ENCODE results near the gene HHAT. TPM values are rescaled to one million over a fixed set of nuclear protein-coding genes. Genes with fewer than 3 reads are reported as not detected.

HHAT gene
- polyA plus RNA-seq, 3 donors, result 1.1 to 1.6 (median 1.5) TPM

DNA sequence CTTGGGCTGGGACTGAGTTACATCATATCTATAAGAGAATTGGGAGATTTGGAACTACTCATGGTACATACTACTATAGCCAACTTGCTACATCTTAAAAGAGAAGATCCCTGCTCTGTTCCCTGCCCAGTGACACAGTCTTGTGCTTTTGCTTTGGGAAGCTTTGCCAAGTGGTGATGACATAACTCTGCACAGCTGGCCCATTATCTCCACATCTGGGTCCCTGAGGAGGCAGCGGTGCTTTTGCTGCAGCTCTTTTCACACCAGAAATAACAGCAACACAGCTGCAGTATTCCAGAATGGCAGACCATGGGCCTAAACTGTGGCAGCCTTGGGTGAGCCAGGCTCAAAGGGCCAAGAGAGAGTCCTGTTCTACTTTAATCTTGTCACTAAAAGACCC lies 296.0 kb downstream of the HHAT start:
- no peaks in the 10 kb centered on the region for H3K27me3 ChIP-seq (ENCODE audit: control insufficient read depth in 2 of 2, insufficient read depth in 2 of 2, low read length in 2 of 2)
- WGBS (ENCODE audit: insufficient coverage), result 80% methylated on average over 1 of the region's 1 CpG
- no peaks in the 10 kb centered on the region for H3K36me3 Mint-ChIP-seq
- no peaks in the 10 kb centered on the region for H3K27me3 Mint-ChIP-seq (ENCODE audit: low read depth in 3 of 3)
- intact Hi-C loops (cut with micrococcal nuclease), result no loop called here
- H3K4me1 Mint-ChIP-seq, result no peaks in the 10 kb centered on the region
- H3K9me3 ChIP-seq (replicated peaks in 1 of 2; ENCODE audit: control insufficient read depth in 1 of 2, insufficient read depth in 1 of 2, low read length in 2 of 2), result no peaks in the 10 kb centered on the region
- no peak overlapping the region for H3K4me2 ChIP-seq (replicated peaks; ENCODE audit: extremely low read depth, low read length, poor library complexity, severe bottlenecking)
- no peak overlapping the region for H3K27ac Mint-ChIP-seq
- H3K4me3 ChIP-seq (replicated peaks in 1 of 3; ENCODE audit: low read depth in 2 of 3, low read length in 3 of 3), result no peak overlapping the region
- H3K9me3 Mint-ChIP-seq, result peaks cover 0 to 2% (median 0%) of the 10 kb centered on the region in 7 donors
- H3K4me1 ChIP-seq (ENCODE audit: control insufficient read depth in 1 of 2, insufficient read depth in 2 of 2, low read length in 2 of 2), result no peaks in the 10 kb centered on the region
- H3K36me3 ChIP-seq (replicated peaks in 1 of 2; ENCODE audit: control insufficient read depth in 1 of 2, insufficient read depth in 2 of 2, low read length in 2 of 2), result no peaks in the 10 kb centered on the region
- no peak overlapping the region for H3K9ac ChIP-seq (ENCODE audit: insufficient read depth, low read length, poor library complexity, severe bottlenecking)
- no peaks in the 10 kb centered on the region for H4K20me1 ChIP-seq (ENCODE audit: insufficient read depth, low read length)
- TF ChIP-seq, protein P1, sequence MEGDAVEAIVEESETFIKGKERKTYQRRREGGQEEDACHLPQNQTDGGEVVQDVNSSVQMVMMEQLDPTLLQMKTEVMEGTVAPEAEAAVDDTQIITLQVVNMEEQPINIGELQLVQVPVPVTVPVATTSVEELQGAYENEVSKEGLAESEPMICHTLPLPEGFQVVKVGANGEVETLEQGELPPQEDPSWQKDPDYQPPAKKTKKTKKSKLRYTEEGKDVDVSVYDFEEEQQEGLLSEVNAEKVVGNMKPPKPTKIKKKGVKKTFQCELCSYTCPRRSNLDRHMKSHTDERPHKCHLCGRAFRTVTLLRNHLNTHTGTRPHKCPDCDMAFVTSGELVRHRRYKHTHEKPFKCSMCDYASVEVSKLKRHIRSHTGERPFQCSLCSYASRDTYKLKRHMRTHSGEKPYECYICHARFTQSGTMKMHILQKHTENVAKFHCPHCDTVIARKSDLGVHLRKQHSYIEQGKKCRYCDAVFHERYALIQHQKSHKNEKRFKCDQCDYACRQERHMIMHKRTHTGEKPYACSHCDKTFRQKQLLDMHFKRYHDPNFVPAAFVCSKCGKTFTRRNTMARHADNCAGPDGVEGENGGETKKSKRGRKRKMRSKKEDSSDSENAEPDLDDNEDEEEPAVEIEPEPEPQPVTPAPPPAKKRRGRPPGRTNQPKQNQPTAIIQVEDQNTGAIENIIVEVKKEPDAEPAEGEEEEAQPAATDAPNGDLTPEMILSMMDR (IDR thresholded peaks at IDR 0.05), result no peak
- DNase-seq, result no peak
- H2AFZ ChIP-seq (ENCODE audit: insufficient read depth, low read depth, low read length, poor library complexity, severe bottlenecking), result no peak overlapping the region
- no peaks in the 10 kb centered on the region for H3K79me2 ChIP-seq (ENCODE audit: insufficient read depth, low read length)
- H3K27ac ChIP-seq (ENCODE audit: low read depth in 1 of 2, low read length in 2 of 2), result no peak overlapping the region
- H3K4me3 Mint-ChIP-seq, result no peak overlapping the region

DNA sequence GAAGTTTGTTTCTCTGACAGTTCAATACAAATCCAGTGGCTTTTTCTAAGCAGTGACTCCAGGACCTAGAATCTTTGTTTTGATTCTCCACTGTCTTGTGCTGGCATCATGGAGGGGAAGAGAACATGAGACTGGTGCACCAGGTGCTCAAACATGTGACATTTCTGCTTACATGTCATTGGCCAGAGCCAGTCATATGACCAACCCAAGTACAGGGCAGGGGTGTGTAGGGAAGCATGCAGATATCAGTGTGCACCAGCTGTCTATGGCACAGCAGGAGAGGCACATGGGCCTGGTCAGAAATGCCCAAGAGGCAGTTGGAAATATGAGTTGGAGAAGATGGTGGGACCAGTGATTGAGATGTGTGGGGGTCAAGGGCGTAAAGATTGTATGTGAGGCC lies 297.0 kb downstream of the HHAT start:
- H3K36me3 Mint-ChIP-seq, result no peaks in the 10 kb centered on the region
- intact Hi-C loops (cut with micrococcal nuclease), result no loop called here
- H3K4me1 ChIP-seq (ENCODE audit: control insufficient read depth in 1 of 2, insufficient read depth in 2 of 2, low read length in 2 of 2), result no peaks in the 10 kb centered on the region
- no peak overlapping the region for H3K4me3 ChIP-seq (replicated peaks in 1 of 3; ENCODE audit: low read depth in 2 of 3, low read length in 3 of 3)
- H3K9me3 Mint-ChIP-seq, result peaks cover 0 to 2% (median 0%) of the 10 kb centered on the region in 7 donors
- no peak overlapping the region for H3K4me2 ChIP-seq (replicated peaks; ENCODE audit: extremely low read depth, low read length, poor library complexity, severe bottlenecking)
- WGBS (ENCODE audit: insufficient coverage), result 90% methylated on average over 1 of the region's 1 CpG
- no peak overlapping the region for H3K9ac ChIP-seq (ENCODE audit: insufficient read depth, low read length, poor library complexity, severe bottlenecking)
- no peaks in the 10 kb centered on the region for H3K79me2 ChIP-seq (ENCODE audit: insufficient read depth, low read length)
- H3K9me3 ChIP-seq (replicated peaks in 1 of 2; ENCODE audit: control insufficient read depth in 1 of 2, insufficient read depth in 1 of 2, low read length in 2 of 2), result no peaks in the 10 kb centered on the region
- TF ChIP-seq, protein P1 (IDR thresholded peaks at IDR 0.05), result no peak
- no peak overlapping the region for H2AFZ ChIP-seq (ENCODE audit: insufficient read depth, low read depth, low read length, poor library complexity, severe bottlenecking)
- H3K4me1 Mint-ChIP-seq, result no peaks in the 10 kb centered on the region
- DNase-seq, result no peak
- H3K27me3 ChIP-seq (ENCODE audit: control insufficient read depth in 2 of 2, insufficient read depth in 2 of 2, low read length in 2 of 2), result no peaks in the 10 kb centered on the region
- no peaks in the 10 kb centered on the region for H3K36me3 ChIP-seq (replicated peaks in 1 of 2; ENCODE audit: control insufficient read depth in 1 of 2, insufficient read depth in 2 of 2, low read length in 2 of 2)
- no peak overlapping the region for H3K27ac ChIP-seq (ENCODE audit: low read depth in 1 of 2, low read length in 2 of 2)
- no peak overlapping the region for H3K27ac Mint-ChIP-seq
- H3K27me3 Mint-ChIP-seq (ENCODE audit: low read depth in 3 of 3), result no peaks in the 10 kb centered on the region
- no peak overlapping the region for H3K4me3 Mint-ChIP-seq
- H4K20me1 ChIP-seq (ENCODE audit: insufficient read depth, low read length), result no peaks in the 10 kb centered on the region
